HepG2 (cell line): ENCODE measurements around the gene TMEM240. TPM values are rescaled to one million over a fixed set of nuclear protein-coding genes. Genes with fewer than 3 reads are reported as not detected.

Experiments
- BORCS8-MEF2B ChIP-seq: sonication (generic); formaldehyde crosslinking; IDR thresholded peaks from 2 replicates; pipeline ENCODE4 v1.8.0; 2022; ENCODE audit warnings: mild to moderate bottlenecking, missing genetic modification reagents
- KLF12 ChIP-seq: sonication (generic); formaldehyde crosslinking; IDR thresholded peaks from 2 replicates; pipeline ENCODE4 v1.4.0; 2020; ENCODE audit warnings: missing genetic modification reagents, borderline replicate concordance
- MAFG ChIP-seq: sonication (generic); formaldehyde crosslinking; IDR thresholded peaks from 2 replicates; pipeline ENCODE4 v1.5.1; 2020; ENCODE audit warnings: mild to moderate bottlenecking, missing genetic modification reagents
- MBD4 ChIP-seq: IDR thresholded peaks from 2 replicates; pipeline ENCODE4 v1.6.1; 2012; ENCODE audit warnings: low read length, inconsistent platforms, borderline replicate concordance
- NR3C1 ChIP-seq: sonication (generic); formaldehyde crosslinking; IDR thresholded peaks from 2 replicates; pipeline ENCODE4 v1.4.0; 2020; ENCODE audit warnings: missing genetic modification reagents
- REPIN1 ChIP-seq: sonication (generic); formaldehyde crosslinking; IDR thresholded peaks from 2 replicates; pipeline ENCODE4 v1.8.0; 2022; ENCODE audit warnings: missing genetic modification reagents, low read depth, mild to moderate bottlenecking, borderline replicate concordance
- RFX1 ChIP-seq: fragments of 450-650 bp; IDR thresholded peaks from 2 replicates; pipeline ENCODE4 v1.6.1; 2017
- ZNF17 ChIP-seq: sonication (generic); formaldehyde crosslinking; IDR thresholded peaks from 2 replicates; pipeline ENCODE4 v1.5.0; 2020; ENCODE audit warnings: mild to moderate bottlenecking, missing genetic modification reagents
- ZNF205 ChIP-seq: IDR thresholded peaks from 2 replicates; pipeline ENCODE4 v1.6.1; 2018; ENCODE audit warnings: missing biosample characterization, missing genetic modification reagents
- ZNF34 ChIP-seq: sonication (generic); formaldehyde crosslinking; IDR thresholded peaks from 2 replicates; pipeline ENCODE4 v1.4.0; 2020; ENCODE audit warnings: mild to moderate bottlenecking, missing genetic modification reagents, borderline replicate concordance
- ZNF546 ChIP-seq: sonication (generic); formaldehyde crosslinking; conservative IDR thresholded peaks from 2 replicates; pipeline ENCODE4 v1.8.1; 2023; ENCODE audit warnings: mild to moderate bottlenecking, missing genetic modification reagents
- ZNF7 ChIP-seq: IDR thresholded peaks from 2 replicates; pipeline ENCODE4 v1.6.1; 2016; ENCODE audit warnings: missing biosample characterization, missing genetic modification reagents
- ZSCAN20 ChIP-seq: sonication (generic); formaldehyde crosslinking; IDR thresholded peaks from 2 replicates; pipeline ENCODE4 v1.4.0; 2020; ENCODE audit warnings: missing genetic modification reagents, mild to moderate bottlenecking, borderline replicate concordance
- polyA plus RNA-seq, 8 experiments: library from polyadenylated mRNA; depleted of rRNA in 3 of 8; stranded (reverse) in 7 of 8; unstranded in 1 of 8; fragments of >200 nt; fragmentation: Illumina TruSeq in 4 of 8; extraction: Trizol in 4 of 8; gene quantifications; 2 replicates each; pipeline versions ENCODE4 v1.2.1 to v1.2.3, GENCODE V29; 2011 to 2016; ENCODE audit warnings: low read depth in 4 of 8, missing spikeins in 1 of 8, mixed read lengths in 1 of 8; ENCODE audit not compliant: insufficient read depth in 1 of 8
- total RNA-seq, 5 experiments: library from RNA; depleted of rRNA; stranded (reverse); fragments of >200 nt; fragmentation: Illumina TruSeq; extraction: Trizol; gene quantifications; 2 replicates each; pipeline ENCODE4 v1.2.3, GENCODE V29; 2016; ENCODE audit warnings: low read depth in 1 of 5
- TF ChIP-seq, protein P1 (sequence below): sonication (generic); formaldehyde crosslinking; IDR thresholded peaks from 2 replicates; pipeline ENCODE4 v1.8.0; 2022; ENCODE audit warnings: missing genetic modification reagents, low read depth, mild to moderate bottlenecking, borderline replicate concordance
- TF ChIP-seq, protein P2 (sequence below): sonication (generic); formaldehyde crosslinking; conservative IDR thresholded peaks from 2 replicates; pipeline ENCODE4 v1.4.0; 2020; ENCODE audit warnings: missing genetic modification reagents
- TF ChIP-seq, protein P3 (sequence below): IDR thresholded peaks from 2 replicates; pipeline ENCODE4 v1.6.1; 2016; ENCODE audit warnings: missing compliant biosample characterization, missing genetic modification reagents, borderline replicate concordance
- TF ChIP-seq, protein P4 (sequence below): IDR thresholded peaks from 2 replicates; pipeline ENCODE4 v1.6.1; 2018; ENCODE audit warnings: missing genetic modification reagents
- TF ChIP-seq, protein P5 (sequence below): sonication (generic); formaldehyde crosslinking; IDR thresholded peaks from 2 replicates; pipeline ENCODE4 v1.5.0; 2020; ENCODE audit warnings: missing genetic modification reagents, mild to moderate bottlenecking, borderline replicate concordance
- TF ChIP-seq, protein P6 (sequence below): sonication (generic); formaldehyde crosslinking; IDR thresholded peaks from 2 replicates; pipeline ENCODE4 v1.4.0; 2020; ENCODE audit warnings: mild to moderate bottlenecking, missing genetic modification reagents
- TF ChIP-seq, protein P7 (sequence below): sonication (generic); formaldehyde crosslinking; IDR thresholded peaks from 2 replicates; pipeline ENCODE4 v1.5.1; 2020; ENCODE audit warnings: mild to moderate bottlenecking, moderate library complexity, missing genetic modification reagents

The TMEM240 gene
- total and polyA plus RNA-seq, 2 of the 13 experiments (the other 11 are each of a cell fraction or from before 2014, with no cell fraction given): 0.17 TPM; not detected in 1

DNA sequence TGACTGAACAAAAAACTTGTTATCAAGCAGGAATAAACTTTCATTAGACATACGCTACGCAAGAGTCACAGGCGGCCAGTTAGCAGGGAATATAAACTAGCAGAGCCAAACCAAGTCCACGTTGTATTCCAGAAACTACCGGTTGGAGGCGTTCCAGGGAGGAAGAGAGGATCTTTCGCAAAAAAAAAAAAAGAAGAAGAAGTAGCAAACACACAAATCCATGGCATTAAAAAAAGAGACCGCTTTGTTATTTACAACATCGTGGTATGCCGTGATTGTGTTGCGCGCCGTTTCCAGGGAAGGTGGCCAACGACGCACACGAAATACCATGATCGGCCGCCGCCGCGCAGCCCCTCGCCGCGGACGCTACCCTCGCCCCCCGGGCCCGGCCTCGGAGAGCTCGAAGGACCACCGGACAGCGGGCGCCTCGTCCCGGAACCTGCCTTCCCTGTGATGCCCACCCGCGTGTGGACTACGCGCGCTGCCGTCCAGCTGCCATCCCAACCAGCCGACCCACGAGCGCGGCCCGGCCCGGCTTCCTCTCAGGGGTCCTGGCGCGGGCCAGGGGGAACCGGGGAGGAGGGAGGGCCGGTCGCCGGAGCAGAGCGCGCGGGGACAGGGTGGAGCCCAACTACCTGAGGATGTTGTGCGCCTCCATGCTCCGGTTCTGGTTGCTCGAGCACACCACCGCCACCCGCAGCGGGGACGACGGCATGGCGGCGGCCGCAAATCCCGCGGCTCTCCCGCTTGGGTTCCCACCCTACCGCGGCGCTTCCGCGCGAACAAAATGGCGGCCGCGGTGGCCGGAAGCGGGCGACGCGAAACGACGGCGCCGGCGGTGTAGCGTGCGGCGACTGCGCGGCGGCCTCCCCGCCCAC lies 33.7 kb upstream of the TMEM240 start (continued):
- TF ChIP-seq ZNF7 (CRISPR knock-in tag) (no peak), ZNF546 (CRISPR knock-in tag) (no peak), MAFG (no peak), MBD4 (no peak), ZNF17 (CRISPR knock-in tag) (no peak), REPIN1 (CRISPR knock-in tag) (peak; percentile 0; the same call in 1 of the 2 replicates), ZSCAN20 (CRISPR knock-in tag) (no peak), BORCS8-MEF2B (CRISPR knock-in tag) (no peak), RFX1 (no peak), NR3C1 (CRISPR knock-in tag) (no peak), KLF12 (CRISPR knock-in tag) (0 out of 2 replicates have a peak, but pooled peaks have one; percentile 2), ZNF205 (CRISPR knock-in tag) (no peak), ZNF34 (CRISPR knock-in tag) (no peak)
- TF ChIP-seq, protein P1, sequence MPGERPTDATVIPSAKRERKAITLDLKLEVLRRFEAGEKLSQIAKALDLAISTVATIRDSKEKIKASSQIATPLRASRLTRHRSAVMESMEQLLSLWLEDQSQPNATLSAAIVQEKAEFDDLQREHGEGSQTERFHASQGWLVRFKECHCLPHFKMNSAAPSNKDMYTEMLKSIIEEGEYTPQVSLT (CRISPR knock-in tag): no peak
- TF ChIP-seq, protein P2, sequence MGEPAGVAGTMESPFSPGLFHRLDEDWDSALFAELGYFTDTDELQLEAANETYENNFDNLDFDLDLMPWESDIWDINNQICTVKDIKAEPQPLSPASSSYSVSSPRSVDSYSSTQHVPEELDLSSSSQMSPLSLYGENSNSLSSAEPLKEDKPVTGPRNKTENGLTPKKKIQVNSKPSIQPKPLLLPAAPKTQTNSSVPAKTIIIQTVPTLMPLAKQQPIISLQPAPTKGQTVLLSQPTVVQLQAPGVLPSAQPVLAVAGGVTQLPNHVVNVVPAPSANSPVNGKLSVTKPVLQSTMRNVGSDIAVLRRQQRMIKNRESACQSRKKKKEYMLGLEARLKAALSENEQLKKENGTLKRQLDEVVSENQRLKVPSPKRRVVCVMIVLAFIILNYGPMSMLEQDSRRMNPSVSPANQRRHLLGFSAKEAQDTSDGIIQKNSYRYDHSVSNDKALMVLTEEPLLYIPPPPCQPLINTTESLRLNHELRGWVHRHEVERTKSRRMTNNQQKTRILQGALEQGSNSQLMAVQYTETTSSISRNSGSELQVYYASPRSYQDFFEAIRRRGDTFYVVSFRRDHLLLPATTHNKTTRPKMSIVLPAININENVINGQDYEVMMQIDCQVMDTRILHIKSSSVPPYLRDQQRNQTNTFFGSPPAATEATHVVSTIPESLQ (CRISPR knock-in tag): no peak
- TF ChIP-seq, protein P3, sequence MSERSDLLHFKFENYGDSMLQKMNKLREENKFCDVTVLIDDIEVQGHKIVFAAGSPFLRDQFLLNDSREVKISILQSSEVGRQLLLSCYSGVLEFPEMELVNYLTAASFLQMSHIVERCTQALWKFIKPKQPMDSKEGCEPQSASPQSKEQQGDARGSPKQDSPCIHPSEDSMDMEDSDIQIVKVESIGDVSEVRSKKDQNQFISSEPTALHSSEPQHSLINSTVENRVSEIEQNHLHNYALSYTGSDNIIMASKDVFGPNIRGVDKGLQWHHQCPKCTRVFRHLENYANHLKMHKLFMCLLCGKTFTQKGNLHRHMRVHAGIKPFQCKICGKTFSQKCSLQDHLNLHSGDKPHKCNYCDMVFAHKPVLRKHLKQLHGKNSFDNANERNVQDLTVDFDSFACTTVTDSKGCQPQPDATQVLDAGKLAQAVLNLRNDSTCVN (CRISPR knock-in tag): no peak
- TF ChIP-seq, protein P4, sequence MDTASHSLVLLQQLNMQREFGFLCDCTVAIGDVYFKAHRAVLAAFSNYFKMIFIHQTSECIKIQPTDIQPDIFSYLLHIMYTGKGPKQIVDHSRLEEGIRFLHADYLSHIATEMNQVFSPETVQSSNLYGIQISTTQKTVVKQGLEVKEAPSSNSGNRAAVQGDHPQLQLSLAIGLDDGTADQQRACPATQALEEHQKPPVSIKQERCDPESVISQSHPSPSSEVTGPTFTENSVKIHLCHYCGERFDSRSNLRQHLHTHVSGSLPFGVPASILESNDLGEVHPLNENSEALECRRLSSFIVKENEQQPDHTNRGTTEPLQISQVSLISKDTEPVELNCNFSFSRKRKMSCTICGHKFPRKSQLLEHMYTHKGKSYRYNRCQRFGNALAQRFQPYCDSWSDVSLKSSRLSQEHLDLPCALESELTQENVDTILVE: no peak
- TF ChIP-seq, protein P5, sequence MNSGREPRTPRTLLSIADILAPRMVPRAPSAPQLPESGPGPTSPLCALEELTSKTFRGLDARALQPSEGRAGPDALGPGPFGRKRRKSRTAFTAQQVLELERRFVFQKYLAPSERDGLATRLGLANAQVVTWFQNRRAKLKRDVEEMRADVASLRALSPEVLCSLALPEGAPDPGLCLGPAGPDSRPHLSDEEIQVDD (CRISPR knock-in tag): no peak
- TF ChIP-seq, protein P6, sequence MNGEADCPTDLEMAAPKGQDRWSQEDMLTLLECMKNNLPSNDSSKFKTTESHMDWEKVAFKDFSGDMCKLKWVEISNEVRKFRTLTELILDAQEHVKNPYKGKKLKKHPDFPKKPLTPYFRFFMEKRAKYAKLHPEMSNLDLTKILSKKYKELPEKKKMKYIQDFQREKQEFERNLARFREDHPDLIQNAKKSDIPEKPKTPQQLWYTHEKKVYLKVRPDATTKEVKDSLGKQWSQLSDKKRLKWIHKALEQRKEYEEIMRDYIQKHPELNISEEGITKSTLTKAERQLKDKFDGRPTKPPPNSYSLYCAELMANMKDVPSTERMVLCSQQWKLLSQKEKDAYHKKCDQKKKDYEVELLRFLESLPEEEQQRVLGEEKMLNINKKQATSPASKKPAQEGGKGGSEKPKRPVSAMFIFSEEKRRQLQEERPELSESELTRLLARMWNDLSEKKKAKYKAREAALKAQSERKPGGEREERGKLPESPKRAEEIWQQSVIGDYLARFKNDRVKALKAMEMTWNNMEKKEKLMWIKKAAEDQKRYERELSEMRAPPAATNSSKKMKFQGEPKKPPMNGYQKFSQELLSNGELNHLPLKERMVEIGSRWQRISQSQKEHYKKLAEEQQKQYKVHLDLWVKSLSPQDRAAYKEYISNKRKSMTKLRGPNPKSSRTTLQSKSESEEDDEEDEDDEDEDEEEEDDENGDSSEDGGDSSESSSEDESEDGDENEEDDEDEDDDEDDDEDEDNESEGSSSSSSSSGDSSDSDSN (CRISPR knock-in tag): peak; percentile 83
- TF ChIP-seq, protein P7, sequence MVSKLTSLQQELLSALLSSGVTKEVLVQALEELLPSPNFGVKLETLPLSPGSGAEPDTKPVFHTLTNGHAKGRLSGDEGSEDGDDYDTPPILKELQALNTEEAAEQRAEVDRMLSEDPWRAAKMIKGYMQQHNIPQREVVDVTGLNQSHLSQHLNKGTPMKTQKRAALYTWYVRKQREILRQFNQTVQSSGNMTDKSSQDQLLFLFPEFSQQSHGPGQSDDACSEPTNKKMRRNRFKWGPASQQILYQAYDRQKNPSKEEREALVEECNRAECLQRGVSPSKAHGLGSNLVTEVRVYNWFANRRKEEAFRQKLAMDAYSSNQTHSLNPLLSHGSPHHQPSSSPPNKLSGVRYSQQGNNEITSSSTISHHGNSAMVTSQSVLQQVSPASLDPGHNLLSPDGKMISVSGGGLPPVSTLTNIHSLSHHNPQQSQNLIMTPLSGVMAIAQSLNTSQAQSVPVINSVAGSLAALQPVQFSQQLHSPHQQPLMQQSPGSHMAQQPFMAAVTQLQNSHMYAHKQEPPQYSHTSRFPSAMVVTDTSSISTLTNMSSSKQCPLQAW (CRISPR knock-in tag): no peak
